DMS153 treated with DMSO at 0.1 percent for 48 hours (cell line): ENCODE data around the gene SRC.
A peak's percentile ranks its signal among the peaks of the same experiment; 100 is the strongest.

Experiments
- DNase-seq: peaks from one replicate; lab custom pipeline; 2025; ENCODE audit not compliant: unreplicated experiment; lab: John Stamatoyannopoulos, UW

SRC gene

GRCh38 chr20:37345339-37346235, at the start of gene SRC:
Gene SRC, plus strand, starts transcription at chr20:37346140. Its CDS starts 38,014 bp downstream, at chr20:37384154.
- DNase-seq = no peak

DNA sequence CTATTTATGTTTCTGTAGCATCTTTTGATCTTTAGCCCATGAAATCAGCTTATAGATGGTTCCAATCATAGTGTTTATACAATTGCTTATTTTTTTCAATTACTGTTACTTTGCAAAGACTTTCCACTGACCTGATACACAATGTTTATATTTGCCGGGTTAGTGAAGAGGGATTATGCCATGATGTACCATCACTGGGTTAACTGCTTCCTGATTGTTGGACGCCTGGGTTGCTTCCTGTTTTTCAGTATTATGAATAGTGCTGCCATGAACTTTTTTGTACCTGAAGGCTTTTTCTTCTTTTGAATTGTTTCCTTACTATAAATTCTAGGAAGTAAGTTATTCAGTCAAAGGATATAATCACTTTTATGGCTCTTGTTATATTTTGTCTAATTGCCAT, 49.6 kb upstream of the SRC start:
- peak; percentile 17 for DNase-seq

DNA sequence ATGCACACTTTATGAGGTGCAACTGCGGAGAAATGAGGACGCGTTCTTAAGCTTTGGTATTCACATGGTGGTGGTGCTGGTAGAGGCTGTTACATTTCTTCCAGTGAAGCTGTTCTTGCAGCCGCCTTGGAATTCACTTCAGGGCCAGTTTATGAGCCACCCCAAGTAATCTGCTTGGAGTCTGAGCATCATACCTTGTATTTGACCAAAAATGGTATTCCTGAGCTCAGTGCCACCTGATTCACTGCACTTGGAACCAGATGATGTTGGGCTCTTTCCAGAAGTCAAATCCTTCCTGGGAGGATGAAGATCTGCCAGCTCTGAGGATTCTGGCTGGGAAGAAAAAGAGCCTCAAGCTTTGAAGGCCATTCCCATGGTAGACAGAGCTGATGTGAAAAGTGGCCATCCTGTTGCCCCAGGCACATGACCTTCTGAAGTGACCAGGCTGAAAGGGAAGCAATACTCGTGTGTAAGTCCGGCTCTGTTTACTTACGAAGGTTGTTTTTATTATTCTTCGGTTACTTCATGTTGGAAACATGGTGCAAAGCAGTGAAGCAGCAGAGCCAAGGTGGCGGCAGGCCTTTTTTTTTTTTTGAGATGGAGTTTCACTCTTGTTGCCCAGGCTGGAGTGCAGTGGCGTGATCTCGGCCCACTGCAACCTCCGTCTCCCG, 48.7 kb upstream of the SRC start:
- DNase-seq = no peak

DNA sequence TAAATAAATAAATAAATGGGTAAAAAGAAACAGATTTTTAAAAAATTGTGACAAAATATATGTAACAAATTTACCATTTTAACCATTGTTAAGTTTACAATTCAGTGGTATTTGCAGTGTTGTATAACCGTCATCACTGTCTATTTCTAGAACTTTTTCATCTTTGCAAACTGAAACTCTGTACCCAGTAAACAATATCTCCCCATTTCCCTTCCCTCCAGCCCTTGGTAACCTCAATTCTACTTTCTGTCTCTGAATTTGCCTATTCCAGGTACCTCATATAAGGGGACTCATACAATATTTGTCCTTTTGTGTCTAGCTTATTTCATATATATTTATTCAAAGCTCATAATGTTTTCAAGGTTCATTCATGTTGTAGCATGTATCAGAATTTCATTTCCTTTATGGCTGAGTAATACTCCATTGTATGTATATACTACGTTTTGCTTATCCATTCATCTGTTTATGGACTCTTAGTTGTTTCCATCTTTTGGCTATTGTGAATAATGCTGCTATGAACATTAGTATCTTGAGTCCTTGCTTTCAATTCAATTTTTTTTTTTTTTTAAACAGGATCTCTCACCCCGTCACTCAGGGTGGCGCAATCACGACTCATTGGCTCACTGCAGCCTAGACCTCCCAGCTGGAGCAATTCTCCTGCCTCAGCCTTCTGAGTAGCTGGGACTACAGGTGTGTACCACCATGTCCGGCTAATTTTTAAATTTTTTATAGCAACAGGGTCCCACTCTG, 47.6 kb upstream of the SRC start:
- no peak for DNase-seq

DNA sequence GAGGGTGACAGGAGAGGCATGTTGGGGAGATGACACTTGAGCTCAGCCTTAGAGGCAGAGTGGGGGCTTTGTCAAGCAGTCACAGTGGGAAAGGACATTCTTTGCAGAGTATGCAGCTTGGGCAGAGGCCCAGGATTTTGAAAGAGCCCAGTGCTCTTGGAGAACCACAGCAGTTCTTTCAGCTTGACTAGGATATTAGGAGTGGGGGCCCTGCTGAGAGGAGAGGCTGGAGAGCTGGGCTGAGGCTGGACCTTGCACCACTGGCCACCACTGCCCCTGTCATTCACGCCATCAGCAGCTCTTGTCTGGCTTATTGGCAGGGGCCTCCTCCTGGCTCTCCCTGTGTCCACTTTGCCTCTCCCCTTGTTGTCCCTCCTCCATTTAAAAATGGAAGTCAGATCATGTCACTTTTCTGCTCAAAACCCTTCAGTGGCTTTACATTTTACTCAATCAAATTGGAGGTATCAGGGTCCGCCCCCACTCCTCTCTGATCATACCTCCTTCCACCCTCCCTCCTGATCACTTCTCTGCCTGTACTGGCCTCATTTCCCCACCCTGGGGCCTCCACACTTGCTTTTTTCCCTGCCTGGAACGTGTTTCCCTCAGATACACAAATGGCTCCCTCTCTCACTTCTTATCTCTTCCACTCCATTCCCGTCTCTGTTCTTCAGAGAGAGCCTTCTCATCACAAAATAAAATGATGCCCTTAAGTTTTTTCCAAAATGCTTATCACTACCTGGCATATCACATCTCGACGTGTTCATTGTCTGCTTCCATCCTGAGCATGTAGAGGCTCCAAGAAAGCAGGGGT, 46.0 kb upstream of the SRC start:
- DNase-seq = no peak

DNA sequence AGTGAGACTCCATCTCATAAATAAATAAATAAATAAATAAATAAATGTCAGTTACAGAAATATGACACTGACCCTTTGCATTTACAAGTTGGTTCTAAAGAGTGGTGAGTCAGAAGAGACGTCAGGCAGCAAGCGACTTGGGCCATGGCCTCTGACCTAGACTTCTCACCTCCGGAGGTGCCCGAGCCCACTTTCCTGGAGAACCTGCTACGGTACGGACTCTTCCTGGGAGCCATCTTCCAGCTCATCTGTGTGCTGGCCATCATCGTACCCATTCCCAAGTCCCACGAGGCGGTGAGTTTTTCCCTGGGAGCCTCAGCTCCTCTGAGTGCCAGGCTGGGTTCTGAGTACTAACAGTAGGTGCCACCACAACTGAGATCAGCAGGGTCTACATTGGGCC, 44.8 kb upstream of the SRC start:
- DNase-seq = no peak

- DNase-seq = no peak
Measured at GRCh38 chr20:37301558-37301957, 44.4 kb upstream of the SRC start.

DNA sequence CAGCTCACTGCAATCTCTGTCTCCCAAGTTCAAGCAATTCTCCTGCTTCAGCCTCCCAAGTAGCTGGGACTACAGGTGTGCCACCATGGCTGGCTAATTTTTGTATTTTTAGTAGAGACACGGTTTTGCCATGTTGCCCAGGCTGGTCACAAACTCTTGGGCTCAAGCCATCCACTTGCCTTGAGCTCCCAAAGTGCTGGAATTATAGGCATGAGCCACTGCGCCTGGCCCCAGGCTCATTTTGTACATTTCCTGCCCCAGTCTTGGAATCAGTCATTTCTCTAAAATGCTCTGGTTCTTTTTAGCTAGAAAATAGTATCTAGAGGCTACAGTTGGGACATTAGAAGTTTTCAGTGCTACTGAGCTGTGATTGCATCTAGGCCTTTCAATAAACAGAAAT, 43.0 kb upstream of the SRC start:
- DNase-seq = no peak

GRCh38 chr20:37303637-37304036, 42.3 kb upstream of the SRC start:
- DNase-seq = no peak

DNA sequence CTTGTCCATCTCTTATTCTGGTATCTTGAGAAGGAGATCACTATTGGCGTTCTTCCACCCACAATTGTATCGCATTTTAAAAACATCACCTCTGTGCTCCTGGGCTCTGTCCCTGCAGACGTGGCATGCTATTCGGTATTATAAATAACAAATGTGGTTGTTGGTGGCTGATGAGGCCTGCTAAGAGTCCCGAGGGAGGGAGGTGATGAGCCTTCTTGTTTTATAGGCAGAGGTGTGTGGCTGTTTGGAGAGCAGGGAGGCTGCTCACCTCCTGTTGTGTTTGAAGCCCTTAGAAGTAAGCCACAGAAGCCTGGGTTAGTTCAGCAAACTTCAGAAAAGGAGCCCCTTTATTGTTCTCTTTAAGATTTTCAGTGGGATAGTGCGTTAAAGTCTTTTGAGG, 40.9 kb upstream of the SRC start:
- DNase-seq = no peak

DNA sequence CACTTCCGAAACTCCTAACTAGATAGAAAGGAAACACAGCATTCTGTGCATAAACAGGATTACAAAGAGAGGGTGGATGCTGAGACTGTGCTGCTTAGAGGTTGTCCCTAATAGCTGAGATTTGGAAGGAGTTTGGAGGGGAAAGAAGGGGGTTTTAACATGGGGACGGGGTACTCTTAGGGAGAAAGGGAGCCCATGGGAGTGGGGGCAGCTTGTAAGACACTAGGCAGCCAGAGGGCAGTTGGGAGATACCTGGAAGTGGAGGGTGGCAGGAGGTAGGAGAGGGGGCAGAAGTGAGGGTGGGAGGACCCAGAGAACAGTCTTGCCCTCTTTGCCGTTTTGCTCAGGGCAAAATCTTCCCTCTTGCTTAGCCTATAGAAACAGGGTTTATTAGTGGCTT, 40.1 kb upstream of the SRC start:
- DNase-seq = no peak

GRCh38 chr20:37308086-37309050, 37.6 kb upstream of the SRC start:
- DNase-seq = no peak

DNA sequence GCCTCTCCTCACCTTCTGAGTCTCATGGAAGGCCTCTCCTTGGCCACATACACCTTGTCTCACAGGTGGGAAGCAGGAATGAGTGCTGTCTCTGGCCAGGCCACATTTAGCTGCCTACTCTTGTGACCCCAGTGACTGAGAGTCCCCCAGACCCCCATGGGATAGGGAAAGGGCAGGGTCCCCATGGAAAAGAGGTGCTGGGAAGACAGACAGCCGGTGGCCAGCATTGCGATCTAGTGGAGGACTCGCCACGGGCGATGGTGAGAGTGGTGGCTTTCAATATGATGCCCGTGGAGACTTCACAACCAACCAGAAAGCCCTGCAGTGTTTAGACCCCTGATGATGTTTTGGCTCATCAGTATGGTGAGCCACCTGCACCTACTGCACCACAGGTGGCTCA, 36.6 kb upstream of the SRC start:
- no peak for DNase-seq

GRCh38 chr20:37309936-37310590, 35.9 kb upstream of the SRC start:
- DNase-seq = no peak

DNA sequence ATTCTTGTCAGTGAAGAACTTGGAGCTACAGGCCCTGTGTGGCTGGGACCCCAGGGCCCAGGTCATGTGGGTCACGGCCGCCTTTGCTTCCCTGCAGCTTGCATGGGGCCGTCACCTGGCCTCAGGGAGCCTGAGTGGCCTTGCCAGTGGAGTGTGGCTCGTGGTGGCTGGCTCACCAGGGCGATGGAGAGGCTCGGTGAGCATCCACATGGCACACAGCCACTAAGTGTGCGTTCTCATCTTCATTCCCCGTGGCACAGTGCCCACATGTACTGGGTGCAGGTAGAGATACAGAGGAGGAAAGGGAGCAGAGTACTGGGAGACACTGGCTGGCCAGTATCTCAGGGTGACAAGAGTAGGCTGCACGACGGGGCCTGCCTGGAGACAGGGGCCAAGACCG, 35.0 kb upstream of the SRC start:
- DNase-seq = no peak

DNA sequence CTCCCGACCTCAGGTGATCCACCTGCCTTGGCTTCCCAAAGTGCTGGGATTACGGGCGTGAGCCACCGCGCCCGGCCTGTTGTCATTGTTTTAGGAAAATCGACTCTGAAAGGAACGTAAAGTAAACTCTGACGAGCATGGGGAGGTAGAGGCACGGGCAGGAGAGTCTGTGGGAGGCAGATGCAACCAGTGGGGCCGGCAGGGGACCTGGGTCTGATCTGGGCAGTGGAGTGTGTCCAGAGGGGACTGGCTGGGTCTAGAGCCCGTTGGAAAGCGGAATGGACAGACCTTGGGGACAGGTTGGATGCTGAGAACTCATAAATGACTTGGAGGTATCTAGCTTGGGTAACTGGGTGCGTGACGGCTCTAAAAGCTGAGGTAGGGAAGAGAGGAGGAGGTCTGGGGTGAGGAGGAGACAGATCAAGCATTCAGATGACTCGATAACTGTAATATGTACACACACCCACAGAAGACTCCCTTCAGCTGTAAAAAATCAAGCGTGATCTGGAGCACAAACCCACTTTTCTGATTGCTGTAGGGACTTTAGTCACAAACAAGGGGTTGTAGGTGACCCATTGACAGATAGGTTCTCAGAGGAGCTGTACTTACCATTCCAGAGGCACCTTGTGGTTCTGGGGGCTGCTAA, 34.1 kb upstream of the SRC start:
- DNase-seq = no peak

DNA sequence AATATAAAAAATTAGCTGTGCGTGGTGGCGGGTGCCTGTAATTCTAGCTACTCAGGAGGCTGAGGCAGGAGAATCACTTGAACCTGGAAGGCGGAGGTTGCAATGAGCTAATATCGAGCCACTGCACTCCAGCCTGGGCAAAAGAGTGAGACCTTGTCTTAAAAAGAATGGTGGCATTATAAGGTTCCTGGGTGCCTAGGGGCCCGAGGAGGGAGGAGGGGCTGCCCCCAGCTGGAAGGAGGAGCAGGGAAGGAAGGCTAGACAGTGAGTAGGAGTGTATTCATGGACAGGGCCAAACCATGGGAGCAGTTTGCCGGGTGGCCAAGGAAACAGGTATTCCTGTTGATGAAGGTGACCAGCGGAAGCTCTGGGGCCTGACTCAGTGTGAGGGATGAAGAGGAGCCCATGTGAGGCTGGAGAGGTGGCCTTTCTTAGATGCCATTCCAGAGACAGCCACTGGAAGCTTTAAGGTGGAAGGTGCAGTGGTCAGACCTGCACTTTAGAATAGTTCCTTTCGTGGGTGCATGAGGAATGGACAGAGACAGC, 32.3 kb upstream of the SRC start:
- DNase-seq = no peak

DNA sequence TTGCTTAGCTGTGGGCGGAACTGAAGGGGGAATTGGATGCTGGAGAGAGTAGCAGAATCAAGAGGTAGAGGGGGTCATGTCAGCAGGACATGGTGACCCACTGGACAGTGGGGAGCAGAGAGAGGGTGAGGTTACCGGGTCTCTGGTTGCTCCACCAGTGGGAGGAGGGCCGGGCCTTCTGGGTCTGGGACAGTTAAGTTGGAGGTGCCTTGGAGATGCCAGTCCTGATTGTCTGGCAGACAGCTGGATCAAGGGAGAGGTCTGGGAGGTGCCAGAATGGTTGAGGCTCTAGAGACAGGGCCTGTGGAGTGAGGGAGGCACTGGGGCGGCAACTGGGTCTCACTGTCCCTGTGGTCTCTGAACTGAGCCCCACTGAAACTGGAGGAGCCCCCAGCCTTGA, 31.8 kb upstream of the SRC start:
- no peak for DNase-seq

- DNase-seq = no peak
Measured at GRCh38 chr20:37314617-37315016, 31.3 kb upstream of the SRC start.
